GM12878 (cell line): Measurements from ENCODE around the gene DNAJC11. TPM values are rescaled to one million over a fixed set of nuclear protein-coding genes. Genes with fewer than 3 reads are reported as not detected.

ENCODE experiments used
- ATAC-seq: fragments of 200-7000 bp; cut with Tn5 transposase; 3 replicates; pipeline ENCODE4 v1.9.1; 2020; ENCODE audit warnings: mild to moderate bottlenecking, moderate library complexity
- BruUV-seq: library from RNA; stranded (reverse); fragments of 400-500 nt; replicated peaks from 2 replicates; lab custom pipeline; 2021; lab: Mats Ljungman, UMichigan
- CTCF ChIA-PET: fragments of 300-600 bp; sonication (Branson Sonifier 250); formaldehyde crosslinking; extraction: SDS; loops from one replicate; lab custom pipeline; 2021; ENCODE audit warnings: inconsistent platforms; lab: Yijun Ruan, JAX
- POLR2A ChIA-PET: fragments of 350-600 bp; formaldehyde crosslinking; extraction: SDS; loops from one replicate; lab custom pipeline; 2021; ENCODE audit warnings: inconsistent platforms; lab: Charles Lee
- RAD21 ChIA-PET: fragments of 300-600 bp; sonication (Branson Sonifier 250); formaldehyde crosslinking; loops from one replicate; lab custom pipeline; 2023; ENCODE audit warnings: antibody characterized with exemption; ENCODE audit not compliant: unreplicated experiment; lab: Charles Lee
- SMC1A ChIA-PET: fragments of 300-600 bp; sonication (Branson Sonifier 250); formaldehyde crosslinking; loops from one replicate; lab custom pipeline; 2023; ENCODE audit not compliant: unreplicated experiment, uncharacterized antibody; lab: Charles Lee
- DNase-seq: peaks from one replicate; pipeline ENCODE4 v3.0.0-alpha.2; 2011; ENCODE audit warnings: low read depth, low spot score
- FAIRE-seq: peaks from 3 replicates; lab custom pipeline; 2011; peaks lifted over from hg19 to GRCh38; lab: Jason Lieb, UNC
- H2AFZ ChIP-seq: 2 replicates; pipeline ENCODE4 v1.6.0; 2011; ENCODE audit warnings: low read depth, low read length, control low read depth; ENCODE audit not compliant: control insufficient read depth
- H3K27ac ChIP-seq: 2 replicates; pipeline ENCODE4 v1.5.1; 2011; ENCODE audit warnings: control low read depth; ENCODE audit not compliant: control insufficient read depth, insufficient read depth
- H3K27me3 ChIP-seq, 2 experiments: replicated peaks in 1 of 2; 2 replicates each; pipeline versions ENCODE4 v1.6.0 to v1.6.1; 2011; ENCODE audit warnings: low read length in 1 of 2; ENCODE audit not compliant: control insufficient read depth in 2 of 2, insufficient read depth in 2 of 2
- H3K36me3 ChIP-seq, 2 experiments: 2 replicates each; pipeline ENCODE4 v1.5.1; 2011; ENCODE audit warnings: low read length in 1 of 2; ENCODE audit not compliant: control insufficient read depth in 2 of 2, insufficient read depth in 2 of 2
- H3K4me1 ChIP-seq: 2 replicates; pipeline ENCODE4 v1.6.1; 2011; ENCODE audit warnings: mild to moderate bottlenecking, low read length, moderate library complexity, mixed read lengths; ENCODE audit not compliant: control insufficient read depth, insufficient read depth
- H3K4me2 ChIP-seq: 2 replicates; pipeline ENCODE4 v1.6.0; 2011; ENCODE audit warnings: control low read depth; ENCODE audit not compliant: control insufficient read depth, insufficient read depth
- H3K4me3 ChIP-seq: fragments of 200-600 bp; sonication (generic); 2 replicates; pipeline ENCODE4 v1.5.1; 2016
- H3K79me2 ChIP-seq: 2 replicates; pipeline ENCODE4 v1.6.0; 2011; ENCODE audit warnings: low read length; ENCODE audit not compliant: control insufficient read depth, insufficient read depth
- H3K9ac ChIP-seq: 2 replicates; pipeline ENCODE4 v1.8.0; 2011; ENCODE audit warnings: low read length, control low read depth, mixed read lengths; ENCODE audit not compliant: control insufficient read depth, insufficient read depth
- H3K9me3 ChIP-seq: replicated peaks from 3 replicates; pipeline ENCODE4 v1.5.1; 2011; ENCODE audit warnings: mild to moderate bottlenecking, low read length; ENCODE audit not compliant: control insufficient read depth, insufficient read depth
- H4K20me1 ChIP-seq: 2 replicates; pipeline ENCODE4 v1.6.0; 2011; ENCODE audit not compliant: control insufficient read depth, insufficient read depth
- BCLAF1 ChIP-seq: fragments of 450-650 bp; IDR thresholded peaks from 2 replicates; pipeline ENCODE4 v1.6.1; 2017; ENCODE audit warnings: antibody characterized with exemption, mild to moderate bottlenecking, moderate library complexity
- CBX3 ChIP-seq: fragments of 200-600 bp; sonication (generic); IDR thresholded peaks from 2 replicates; pipeline ENCODE4 v1.6.1; 2016; ENCODE audit warnings: low read depth, borderline replicate concordance
- E4F1 ChIP-seq: fragments of 450-650 bp; IDR thresholded peaks from 2 replicates; pipeline ENCODE4 v1.6.1; 2018; ENCODE audit warnings: borderline replicate concordance, mild to moderate bottlenecking; ENCODE audit not compliant: partially characterized antibody
- GABPA ChIP-seq: IDR thresholded peaks from 2 replicates; pipeline ENCODE4 v1.6.1; 2014; ENCODE audit warnings: antibody characterized with exemption, low read depth, mild to moderate bottlenecking, inconsistent platforms
- IKZF2 ChIP-seq, 2 experiments: fragments of 450-650 bp; IDR thresholded peaks; 2 replicates each; pipeline ENCODE4 v1.6.1; 2017; ENCODE audit warnings: mild to moderate bottlenecking in 2 of 2, moderate library complexity in 2 of 2
- IRF4 ChIP-seq: IDR thresholded peaks from 2 replicates; pipeline ENCODE4 v1.6.1; 2011; ENCODE audit warnings: low read depth, low read length
- REST ChIP-seq: IDR thresholded peaks from 2 replicates; pipeline ENCODE4 v1.6.1; 2012; ENCODE audit warnings: mild to moderate bottlenecking, low read depth, low read length
- SIN3A ChIP-seq: IDR thresholded peaks from 2 replicates; pipeline ENCODE4 v1.6.1; 2012; ENCODE audit warnings: low read depth, low read length, improper control_type of control experiment
- SMAD5 ChIP-seq: IDR thresholded peaks from 2 replicates; pipeline ENCODE4 v1.6.1; 2016; ENCODE audit warnings: antibody characterized with exemption, low read depth
- ZNF217 ChIP-seq: fragments of 450-650 bp; IDR thresholded peaks from 2 replicates; pipeline ENCODE4 v1.6.1; 2017; ENCODE audit warnings: antibody characterized with exemption, mild to moderate bottlenecking
- WGBS: methylation state at CpG from one replicate; pipeline ENCODE4 v1.1.6; 2016; ENCODE audit warnings: low lambda C conversion rate; ENCODE audit not compliant: insufficient replicate concordance, insufficient coverage; ENCODE audit errors: missing lambda C conversion rate; 5-methylcytosine and 5-hydroxymethylcytosine counted together
- in situ Hi-C: fragments of 300-500 bp; cut with MboI; formaldehyde crosslinking; loops from 9 replicates; pipeline ENCODE4 v1.14.3; 2018; ENCODE audit warnings: mixed read lengths
- intact Hi-C: fragments of 100-400 bp; cut with micrococcal nuclease; formaldehyde crosslinking; loops from one replicate; pipeline ENCODE4 v1.14.2; 2022; ENCODE audit not compliant: unreplicated experiment
- polyA plus RNA-seq, 11 experiments: library from polyadenylated mRNA; depleted of rRNA in 4 of 11; unstranded in 6 of 11; stranded (reverse) in 5 of 11; fragments of >200 nt; fragmentation: Nextera tagmentation in 4 of 11; fragmentation: Illumina TruSeq in 1 of 11; extraction: Ambion mirVana in 4 of 11; extraction: Trizol in 1 of 11; gene quantifications; 1 replicate in 1 of 11; 2 replicates in 10 of 11; pipeline versions ENCODE4 v1.2.1 to v1.2.3, GENCODE V29; 2011 to 2016; ENCODE audit warnings: inconsistent platforms in 2 of 11, missing spikeins in 2 of 11, low read depth in 1 of 11
- total RNA-seq, 4 experiments: library from RNA; depleted of rRNA in 3 of 4; stranded (reverse); fragments of >200 nt in 3 of 4; fragmentation: Illumina TruSeq in 1 of 4; extraction: Trizol in 1 of 4; gene quantifications; 2 replicates each; pipeline versions ENCODE4 v1.2.1 to v1.2.3, GENCODE V29; 2013 to 2021

DNAJC11 gene
- total and polyA plus RNA-seq, 10 of the 15 experiments (the other 5 are each of a cell fraction or from before 2014, with no cell fraction given), result 5.0 to 58.8 (median 39.5) TPM

GRCh38 chr1:6660415-6661049 lies 41.1 kb downstream of the DNAJC11 start (continued):
- TF ChIP-seq E4F1, result no peak
- TF ChIP-seq, all 136 proteins: peak for 0

- Histone ChIP-seq H3K36me3 (peaks cover 4 to 7% of the 10 kb centered on the region in 2 experiments), H3K27me3 (no peaks in the 10 kb centered on the region), H3K4me3 (no peak overlapping the region), H3K4me2 (no peak overlapping the region), H3K9ac (no peak overlapping the region), H3K9me3 (no peaks in the 10 kb centered on the region), H2AFZ (no peak overlapping the region), H3K4me1 (no peaks in the 10 kb centered on the region), H4K20me1 (no peaks in the 10 kb centered on the region), H3K79me2 (no peaks in the 10 kb centered on the region), H3K27ac (no peak overlapping the region)
- intact Hi-C loops, result no loop called here
- CTCF ChIA-PET, result no interaction called here
- POLR2A ChIA-PET, result no interaction called here
- ATAC-seq, result no peak
- DNase-seq, result no peak
- 99% methylated on average over 5 of the region's 5 CpGs for WGBS
- BruUV-seq, result no TSS peak
- SMC1A ChIA-PET, result interaction anchor here (1.3 kb wide), 1 partner anchor 12 kb away, joined by 3 read pairs; no protein-coding TSS in a partner anchor
- RAD21 ChIA-PET, result no interaction called here
- FAIRE-seq, result no peak
- in situ Hi-C loops, result no loop called here
- no peak for TF ChIP-seq CBX3
- TF ChIP-seq SMAD5, result no peak
- TF ChIP-seq IRF4, result no peak
- TF ChIP-seq GABPA, result no peak
- no peak for TF ChIP-seq REST
- TF ChIP-seq IKZF2 (IDR thresholded peaks at IDR 0.05), result no peak
- no peak for TF ChIP-seq ZNF217
- TF ChIP-seq BCLAF1, result no peak
- no peak for TF ChIP-seq SIN3A
These were observed 43.1 kb downstream of the DNAJC11 start for GRCh38 chr1:6658359-6659060.
